DOHH2 (cell line): ENCODE data around the gene ZNF593OS.

Experiments used
- H3F3A ChIP-seq: fragments of 200-600 bp; sonication (generic), shearing (Covaris generic); 2 replicates; pipeline ENCODE4 v1.6.0; 2016; ENCODE audit warnings: antibody characterized with exemption, mild to moderate bottlenecking; ENCODE audit not compliant: control insufficient read depth, insufficient read depth
- H3K27ac ChIP-seq: fragments of 200-600 bp; sonication (generic); 2 replicates; pipeline ENCODE4 v1.5.1; 2014; ENCODE audit warnings: low read depth, mild to moderate bottlenecking, low read length, moderate library complexity
- H3K27me3 ChIP-seq: fragments of 200-600 bp; sonication (generic); 2 replicates; pipeline ENCODE4 v1.6.1; 2014; ENCODE audit warnings: mild to moderate bottlenecking, low read length, mixed read lengths; ENCODE audit not compliant: control insufficient read depth
- H3K36me3 ChIP-seq: fragments of 200-600 bp; sonication (generic); 2 replicates; pipeline ENCODE4 v1.6.1; 2014; ENCODE audit warnings: mild to moderate bottlenecking, low read length, moderate library complexity, mixed read lengths; ENCODE audit not compliant: control insufficient read depth
- H3K4me1 ChIP-seq: fragments of 200-600 bp; sonication (generic); 2 replicates; pipeline ENCODE4 v1.6.1; 2014; ENCODE audit warnings: mild to moderate bottlenecking, low read length, mixed read lengths; ENCODE audit not compliant: control insufficient read depth
- H3K4me2 ChIP-seq: fragments of 200-600 bp; sonication (generic); 2 replicates; pipeline ENCODE4 v1.6.0; 2014; ENCODE audit warnings: mild to moderate bottlenecking, low read length, moderate library complexity
- H3K4me3 ChIP-seq: fragments of 200-600 bp; sonication (generic); 2 replicates; pipeline ENCODE4 v1.5.1; 2014; ENCODE audit warnings: mild to moderate bottlenecking, low read length, mixed read lengths
- H3K79me2 ChIP-seq: fragments of 200-600 bp; sonication (generic); 2 replicates; pipeline ENCODE4 v1.6.1; 2014; ENCODE audit warnings: mild to moderate bottlenecking, low read length, mixed read lengths; ENCODE audit not compliant: control insufficient read depth
- H3K9me2 ChIP-seq: fragments of 200-600 bp; sonication (generic); replicated peaks from 2 replicates; pipeline ENCODE4 v1.6.1; 2014; ENCODE audit warnings: mild to moderate bottlenecking, low read length, mixed read lengths; ENCODE audit not compliant: control insufficient read depth
- H3K9me3 ChIP-seq: fragments of 200-600 bp; sonication (generic); 2 replicates; pipeline ENCODE4 v1.6.1; 2014; ENCODE audit warnings: antibody characterized with exemption, low read length, mixed read lengths; ENCODE audit not compliant: control insufficient read depth, insufficient read depth
- H4K20me1 ChIP-seq: fragments of 200-600 bp; sonication (generic); 2 replicates; pipeline ENCODE4 v1.6.0; 2014; ENCODE audit warnings: low read depth, mild to moderate bottlenecking, antibody characterized with exemption, low read length, moderate library complexity; ENCODE audit not compliant: control insufficient read depth, insufficient read depth
- EZH2phosphoT487 ChIP-seq: fragments of 200-600 bp; sonication (generic); IDR thresholded peaks from 2 replicates; pipeline ENCODE4 v1.6.1; 2017; ENCODE audit warnings: borderline replicate concordance, mild to moderate bottlenecking, antibody characterized with exemption, low read length, moderate library complexity, mixed read lengths
- TF ChIP-seq, protein P1 (sequence below): fragments of 200-600 bp; sonication (generic); IDR thresholded peaks from one replicate; pipeline ENCODE4 v1.5.1; 2014; ENCODE audit warnings: antibody characterized with exemption, mild to moderate bottlenecking, low read depth, low read length; ENCODE audit not compliant: poor library complexity, severe bottlenecking

Gene ZNF593OS

DNA sequence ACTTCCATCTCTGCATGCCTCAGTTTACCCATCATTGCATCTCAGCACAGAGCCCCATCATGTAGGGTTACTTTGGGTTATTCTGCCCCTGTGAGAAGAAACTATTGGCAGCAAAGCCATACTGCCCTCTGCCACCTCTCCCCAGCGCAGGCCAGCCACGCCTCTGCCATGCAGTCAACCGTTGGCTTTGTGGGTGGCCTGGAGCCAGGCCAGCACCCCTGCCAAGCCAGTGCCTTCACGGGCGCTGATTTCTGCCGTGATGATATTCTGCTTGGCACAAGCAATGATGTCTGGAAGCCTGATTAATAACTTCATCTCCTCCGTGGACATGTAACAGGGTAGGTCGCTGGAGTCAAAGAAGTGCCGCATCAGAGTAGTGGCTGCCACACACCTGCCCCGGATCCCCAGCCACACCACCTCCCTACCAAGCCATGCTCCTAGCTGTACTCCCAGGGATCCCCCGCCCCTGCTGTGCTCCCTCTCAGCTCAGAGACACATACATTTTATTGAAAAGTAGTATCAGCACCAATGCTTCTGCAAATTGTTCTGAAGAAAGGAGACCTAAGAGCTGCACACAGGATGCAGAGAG is 47.4 kb upstream of the ZNF593OS start:
- no peaks in the 10 kb centered on the region for H4K20me1 ChIP-seq
- no peak overlapping the region for H3K27ac ChIP-seq
- no peak overlapping the region for H3K4me3 ChIP-seq
- peaks cover 21% of the 10 kb centered on the region for H3K27me3 ChIP-seq
- H3K36me3 ChIP-seq: no peaks in the 10 kb centered on the region
- H3K4me1 ChIP-seq: no peaks in the 10 kb centered on the region
- H3K9me3 ChIP-seq: no peaks in the 10 kb centered on the region
- H3F3A ChIP-seq: no peaks in the 10 kb centered on the region
- H3K4me2 ChIP-seq: no peak overlapping the region
- TF ChIP-seq EZH2phosphoT487: no peak
- TF ChIP-seq, protein P1, sequence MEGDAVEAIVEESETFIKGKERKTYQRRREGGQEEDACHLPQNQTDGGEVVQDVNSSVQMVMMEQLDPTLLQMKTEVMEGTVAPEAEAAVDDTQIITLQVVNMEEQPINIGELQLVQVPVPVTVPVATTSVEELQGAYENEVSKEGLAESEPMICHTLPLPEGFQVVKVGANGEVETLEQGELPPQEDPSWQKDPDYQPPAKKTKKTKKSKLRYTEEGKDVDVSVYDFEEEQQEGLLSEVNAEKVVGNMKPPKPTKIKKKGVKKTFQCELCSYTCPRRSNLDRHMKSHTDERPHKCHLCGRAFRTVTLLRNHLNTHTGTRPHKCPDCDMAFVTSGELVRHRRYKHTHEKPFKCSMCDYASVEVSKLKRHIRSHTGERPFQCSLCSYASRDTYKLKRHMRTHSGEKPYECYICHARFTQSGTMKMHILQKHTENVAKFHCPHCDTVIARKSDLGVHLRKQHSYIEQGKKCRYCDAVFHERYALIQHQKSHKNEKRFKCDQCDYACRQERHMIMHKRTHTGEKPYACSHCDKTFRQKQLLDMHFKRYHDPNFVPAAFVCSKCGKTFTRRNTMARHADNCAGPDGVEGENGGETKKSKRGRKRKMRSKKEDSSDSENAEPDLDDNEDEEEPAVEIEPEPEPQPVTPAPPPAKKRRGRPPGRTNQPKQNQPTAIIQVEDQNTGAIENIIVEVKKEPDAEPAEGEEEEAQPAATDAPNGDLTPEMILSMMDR: no peak
- H3K9me2 ChIP-seq: no peaks in the 10 kb centered on the region
- no peaks in the 10 kb centered on the region for H3K79me2 ChIP-seq

DNA sequence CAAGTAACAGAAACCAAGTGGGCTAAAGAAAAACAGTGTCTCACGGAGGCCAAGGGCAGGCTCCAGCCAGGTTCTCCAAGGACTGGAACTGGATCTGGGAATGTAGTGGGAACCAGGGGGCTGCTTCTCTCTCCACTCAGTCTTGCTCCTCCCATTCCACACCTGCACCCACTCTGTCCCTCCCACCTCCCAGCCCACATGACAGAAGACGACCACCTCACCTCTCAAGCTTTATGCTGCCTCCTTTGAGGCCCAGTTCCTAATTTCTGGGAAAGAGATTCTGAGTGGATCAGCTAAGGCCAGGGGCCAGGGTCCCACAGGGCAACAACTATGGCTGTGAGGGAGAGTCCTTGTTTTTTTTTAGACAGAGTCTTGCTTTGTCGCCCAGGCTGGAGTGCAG is 43.6 kb upstream of the ZNF593OS start:
- TF ChIP-seq, protein P1: no peak
- no peak for TF ChIP-seq EZH2phosphoT487
- Histone ChIP-seq H3K27me3 (peaks cover 12% of the 10 kb centered on the region), H3K9me2 (no peaks in the 10 kb centered on the region), H3K4me1 (no peaks in the 10 kb centered on the region), H3F3A (no peaks in the 10 kb centered on the region), H3K4me3 (no peak overlapping the region), H3K27ac (no peak overlapping the region), H3K4me2 (no peak overlapping the region), H3K79me2 (no peaks in the 10 kb centered on the region), H4K20me1 (no peaks in the 10 kb centered on the region), H3K9me3 (no peaks in the 10 kb centered on the region), H3K36me3 (no peaks in the 10 kb centered on the region)

DNA sequence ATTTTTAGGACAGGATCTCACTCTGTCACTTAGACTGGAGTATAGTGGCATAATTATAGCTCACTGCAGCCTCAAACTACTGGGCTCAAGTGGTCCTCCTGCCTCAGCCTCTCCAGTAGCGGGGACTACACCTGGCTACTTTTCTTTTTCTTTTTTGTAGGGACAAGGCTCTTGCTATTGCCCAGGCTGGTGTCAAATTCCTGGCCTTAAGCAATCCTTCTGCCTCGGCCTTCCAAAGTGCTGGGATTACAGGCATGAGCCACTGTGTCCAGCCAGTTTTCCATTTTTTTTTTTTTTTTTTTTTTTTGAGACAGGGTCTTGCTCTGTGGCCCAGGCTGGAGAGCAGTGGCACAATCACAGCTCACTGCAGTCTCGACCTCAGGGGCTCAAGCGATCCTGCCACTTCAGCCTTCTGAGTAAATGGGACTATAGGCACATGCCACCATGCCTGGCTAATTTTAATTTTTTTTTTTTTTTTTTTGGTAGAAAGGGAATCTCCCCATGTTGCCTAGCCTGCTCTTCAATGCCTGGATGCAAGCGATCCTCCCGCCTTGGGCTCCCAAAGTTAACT is 41.8 kb upstream of the ZNF593OS start:
- Histone ChIP-seq H3K9me3 (no peaks in the 10 kb centered on the region), H3K79me2 (no peaks in the 10 kb centered on the region), H3K4me3 (no peak overlapping the region), H3K4me2 (no peak overlapping the region), H3K9me2 (no peaks in the 10 kb centered on the region), H3K4me1 (no peaks in the 10 kb centered on the region), H3K27me3 (peaks cover 17% of the 10 kb centered on the region), H4K20me1 (no peaks in the 10 kb centered on the region), H3K27ac (no peak overlapping the region), H3F3A (no peaks in the 10 kb centered on the region), H3K36me3 (no peaks in the 10 kb centered on the region)
- TF ChIP-seq, protein P1: no peak
- TF ChIP-seq EZH2phosphoT487: no peak
